ENCODE results near the gene OGFR.

- TF ChIP-seq CTCF (conservative IDR thresholded peaks at IDR 0.05; ENCODE audit: low read depth, low read length) (no peak), EZH2 (IDR thresholded peaks at IDR 0.05; ENCODE audit: borderline replicate concordance, low read depth, low read length, poor library complexity, severe bottlenecking) (no peak)
Measured at GRCh38 chr20:62776692-62777527, 27.7 kb upstream of the OGFR start.
